GM19455 (cell line): Measurements from ENCODE around the gene C9orf50.
"Not testable (repeated sequence)": the region's sequence is repeated elsewhere in the genome, so short reads cannot be mapped to it uniquely, and the experiment has no call there.

ENCODE experiments used
- ATAC-seq: cut with Tn5 transposase; IDR thresholded peaks from one replicate; pipeline ENCODE4 v1.9.1; 2021; ENCODE audit not compliant: unreplicated experiment

The C9orf50 gene, protein sequence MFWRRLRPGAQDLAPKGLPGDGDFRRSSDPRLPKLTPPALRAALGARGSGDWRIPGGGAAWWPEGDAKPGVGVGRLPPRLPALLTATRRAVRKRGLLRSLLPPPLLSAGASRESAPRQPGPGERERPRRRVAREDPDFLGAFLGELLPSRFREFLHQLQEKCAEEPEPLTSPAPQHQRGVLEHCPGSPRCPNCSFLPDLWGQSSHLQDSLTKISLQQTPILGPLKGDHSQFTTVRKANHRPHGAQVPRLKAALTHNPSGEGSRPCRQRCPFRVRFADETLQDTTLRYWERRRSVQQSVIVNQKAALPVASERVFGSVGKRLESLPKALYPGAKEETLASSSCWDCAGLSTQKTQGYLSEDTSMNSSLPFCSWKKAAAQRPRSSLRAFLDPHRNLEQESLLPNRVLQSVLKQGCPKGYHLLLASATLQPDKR

DNA sequence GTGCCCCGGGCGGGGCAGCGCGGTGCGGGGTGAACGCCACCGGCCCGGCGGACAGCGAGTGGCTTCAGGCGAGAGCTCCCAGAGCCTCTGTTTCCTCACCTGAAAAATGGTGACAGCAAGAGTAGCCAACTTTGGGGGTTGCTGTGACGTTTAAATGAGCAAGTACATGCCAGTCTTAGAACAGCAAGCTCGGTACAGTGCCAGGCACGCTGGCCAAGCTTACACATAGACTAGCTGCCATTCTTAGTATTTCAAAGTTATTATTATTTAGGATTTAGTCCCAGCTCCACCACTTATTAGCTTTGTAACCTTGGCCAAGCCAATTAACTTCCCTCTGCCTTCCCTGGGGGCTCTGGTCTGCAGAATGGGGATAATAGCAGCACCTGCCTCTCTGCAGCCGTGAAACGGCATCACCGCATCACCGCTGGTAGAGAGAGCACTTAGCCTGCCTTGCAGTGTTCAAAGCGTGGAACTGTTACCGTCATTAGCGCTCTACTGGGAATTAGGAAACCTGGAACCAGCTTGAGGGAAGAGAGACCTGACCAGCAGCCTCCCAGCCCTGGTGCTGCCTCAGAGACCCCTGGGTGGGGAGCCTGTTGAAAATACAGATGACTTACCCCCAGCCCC lies at the start of gene C9orf50:
TSS of gene C9orf50 (minus strand) at position 433 of the 627 bp plus-strand sequence. CDS start 527 bp downstream, outside the sequence.
- ATAC-seq: no peak

DNA sequence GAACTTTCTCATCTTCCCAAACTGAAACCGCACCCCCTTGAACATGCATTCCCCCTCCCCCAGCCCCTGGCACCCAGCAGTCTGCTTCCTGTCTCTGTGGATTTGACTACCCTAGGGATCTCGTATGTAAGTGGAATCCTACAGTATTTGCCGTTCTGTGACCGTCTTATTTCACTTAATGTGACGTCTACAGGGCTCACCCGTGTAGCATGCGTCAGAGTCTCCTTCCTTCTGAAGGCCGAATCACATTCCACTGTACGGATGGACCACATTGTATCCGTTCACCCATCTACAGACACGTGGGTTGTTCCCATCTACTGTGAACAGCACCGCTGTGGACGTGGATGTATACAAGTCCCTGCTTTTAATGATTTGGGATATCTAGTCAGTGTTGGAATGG lies 49.0 kb upstream of the C9orf50 start:
- ATAC-seq: no peak

GRCh38 chr9:129669141-129669718 lies 48.3 kb upstream of the C9orf50 start:
- no peak for ATAC-seq

DNA sequence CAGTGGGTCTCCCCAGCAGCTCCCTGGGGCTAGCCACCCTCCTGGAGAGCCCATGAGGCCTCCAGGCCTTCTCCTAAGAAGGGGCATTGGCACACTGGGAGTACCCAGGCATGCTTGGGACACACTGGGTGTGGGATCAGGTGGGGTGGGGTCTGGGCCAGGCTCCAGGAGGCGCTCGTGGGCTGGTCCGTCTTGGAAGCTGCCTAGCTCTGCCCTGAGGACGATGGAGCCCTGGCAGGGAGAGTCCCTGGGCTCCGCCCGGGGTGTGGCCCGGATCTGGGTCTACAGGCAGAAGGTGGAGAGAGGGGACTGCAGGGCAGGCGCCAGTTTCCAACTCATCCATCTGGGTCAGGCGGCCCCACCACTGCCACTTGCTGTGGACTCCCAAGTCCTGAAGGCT lies 46.9 kb upstream of the C9orf50 start:
- ATAC-seq: no peak

DNA sequence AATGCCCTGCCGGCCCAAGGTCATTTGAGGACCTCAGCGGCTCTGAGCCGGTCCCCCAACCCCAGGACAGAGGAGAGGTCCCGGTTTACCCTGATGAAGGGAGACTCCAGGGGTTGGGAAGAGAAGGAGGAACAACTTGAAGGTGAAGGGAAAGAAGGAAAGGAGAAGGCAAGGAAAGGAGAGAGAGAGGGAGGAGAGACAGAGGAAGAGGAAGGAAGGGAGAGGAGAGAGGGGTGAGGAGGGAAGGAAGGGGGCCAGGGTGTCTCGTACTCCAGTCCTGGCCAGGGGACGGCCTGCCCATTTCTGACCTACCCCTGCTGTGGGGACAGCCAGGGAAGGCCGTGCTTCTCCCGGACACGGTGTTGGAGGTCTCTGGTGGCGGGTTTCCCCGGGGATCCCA lies 46.5 kb upstream of the C9orf50 start:
- no peak for ATAC-seq

DNA sequence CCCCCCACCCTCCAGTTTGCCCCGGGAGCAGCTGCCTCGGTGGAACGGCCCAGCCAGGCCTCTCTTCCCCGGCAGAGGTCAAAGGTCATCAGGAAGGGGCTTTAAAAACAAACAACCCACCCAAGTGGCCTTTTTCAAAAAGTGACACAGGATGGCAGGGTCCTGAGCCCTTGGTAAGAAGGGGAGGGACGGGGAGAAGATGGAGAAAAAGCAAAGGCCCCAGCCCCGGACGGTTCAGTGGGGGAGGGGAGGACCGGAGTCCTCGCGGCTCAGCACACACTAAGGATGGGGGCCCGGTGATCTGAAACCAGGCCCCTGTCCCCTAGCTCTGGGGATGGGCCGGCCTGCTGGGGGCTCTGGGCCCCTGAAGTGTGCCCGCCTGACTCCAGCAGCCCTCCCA lies 45.7 kb upstream of the C9orf50 start:
- no peak for ATAC-seq

GRCh38 chr9:129665814-129666520 lies 45.1 kb upstream of the C9orf50 start:
- ATAC-seq: no peak

DNA sequence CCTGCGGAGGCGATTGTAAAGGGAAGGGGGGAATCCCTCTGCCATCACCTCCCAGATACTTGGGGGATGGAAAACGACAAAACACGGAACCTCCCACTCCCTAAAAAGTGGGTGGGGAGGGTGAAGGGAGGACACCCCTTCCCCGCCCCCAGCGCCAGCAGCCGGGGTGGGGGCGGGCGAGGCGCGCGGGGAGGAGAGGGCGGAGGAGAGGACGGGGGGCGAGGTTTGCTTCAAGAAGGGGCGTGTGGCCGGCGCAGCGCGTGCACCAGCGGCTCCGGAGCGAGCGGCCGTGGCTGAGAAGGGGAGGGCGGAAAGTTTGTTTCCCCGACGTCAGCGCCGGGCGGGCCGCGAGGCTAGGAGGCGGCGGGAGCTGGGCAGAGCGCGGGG lies 44.5 kb upstream of the C9orf50 start, which contains the start of gene PRRX2:
TSS of gene PRRX2 (plus strand) at position 259 of the 387 bp plus-strand sequence. CDS start 221 bp downstream, outside the sequence.
- no peak for ATAC-seq

GRCh38 chr9:129664746-129665388 lies 44.0 kb upstream of the C9orf50 start:
- no peak for ATAC-seq

GRCh38 chr9:129662239-129662638 lies 41.3 kb upstream of the C9orf50 start:
- not testable (repeated sequence) for ATAC-seq

GRCh38 chr9:129661029-129661428 lies 40.1 kb upstream of the C9orf50 start:
- ATAC-seq: no peak

DNA sequence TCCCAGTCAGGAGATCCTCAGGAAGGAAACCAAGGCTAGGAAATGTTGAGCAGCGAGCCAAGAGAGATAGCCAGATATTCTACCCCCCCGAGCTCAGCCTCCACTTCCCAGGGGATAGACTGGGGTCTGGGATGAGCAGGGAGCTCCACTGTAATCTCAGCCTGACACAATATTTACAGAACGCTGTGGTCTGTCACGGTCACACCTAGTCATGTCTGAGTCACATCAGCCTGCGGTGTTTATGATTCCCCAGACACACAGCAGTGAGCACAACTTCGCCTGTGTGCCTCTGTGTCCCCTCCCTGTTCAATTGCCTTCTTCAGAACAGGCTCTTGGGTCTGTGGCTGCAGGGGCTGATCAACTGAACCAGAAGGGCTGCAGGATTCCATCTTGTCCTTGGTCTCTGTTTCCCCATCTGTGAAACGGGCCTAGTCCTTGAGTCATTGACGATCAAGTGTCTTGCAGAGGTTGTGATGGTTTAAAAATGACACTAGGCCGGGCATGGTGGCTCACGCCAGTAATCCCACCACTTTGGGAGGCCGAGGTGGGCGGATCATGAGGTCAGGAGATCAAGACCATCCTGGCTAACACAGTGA lies 36.0 kb upstream of the C9orf50 start:
- no peak for ATAC-seq

GRCh38 chr9:129655696-129656095 lies 34.8 kb upstream of the C9orf50 start:
- no peak for ATAC-seq

DNA sequence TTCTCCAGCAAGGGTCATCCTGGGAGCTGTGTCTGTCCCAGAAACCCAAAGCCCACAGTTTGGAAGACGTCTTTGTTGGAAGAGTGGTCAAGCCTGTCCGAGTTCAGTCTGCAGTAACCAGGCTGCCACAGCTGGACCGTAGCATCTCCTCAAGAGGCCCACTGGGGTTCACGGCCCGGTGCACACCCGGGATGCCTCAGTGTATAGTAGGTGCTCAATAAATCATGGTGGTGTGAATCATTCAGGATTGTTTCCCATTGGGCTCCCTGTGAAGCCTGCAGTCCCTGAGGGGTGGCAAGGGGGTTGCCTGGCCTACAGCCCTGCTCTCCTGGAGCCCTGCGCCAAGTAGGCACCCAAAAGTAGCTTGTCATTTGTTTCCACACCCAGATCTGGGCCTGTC lies 34.3 kb upstream of the C9orf50 start:
- ATAC-seq: no peak

GRCh38 chr9:129654554-129655040 lies 33.7 kb upstream of the C9orf50 start:
- no peak for ATAC-seq

GRCh38 chr9:129653823-129654553 lies 33.1 kb upstream of the C9orf50 start:
- ATAC-seq: no peak

- ATAC-seq: no peak
Observed at GRCh38 chr9:129650680-129651235, 29.9 kb upstream of the C9orf50 start.

GRCh38 chr9:129649726-129650679 lies 29.1 kb upstream of the C9orf50 start:
- no peak for ATAC-seq
